ENCODE measurements around the gene MAPK7. TPM values are rescaled to one million over a fixed set of nuclear protein-coding genes. Genes with fewer than 3 reads are reported as not detected.
A peak's percentile ranks its signal among the peaks of the same experiment; 100 is the strongest.

Gene MAPK7
- total and polyA plus RNA-seq, 2 of the 4 experiments (the other 2 are of a cell fraction): 9.7 to 25.4 TPM

DNA sequence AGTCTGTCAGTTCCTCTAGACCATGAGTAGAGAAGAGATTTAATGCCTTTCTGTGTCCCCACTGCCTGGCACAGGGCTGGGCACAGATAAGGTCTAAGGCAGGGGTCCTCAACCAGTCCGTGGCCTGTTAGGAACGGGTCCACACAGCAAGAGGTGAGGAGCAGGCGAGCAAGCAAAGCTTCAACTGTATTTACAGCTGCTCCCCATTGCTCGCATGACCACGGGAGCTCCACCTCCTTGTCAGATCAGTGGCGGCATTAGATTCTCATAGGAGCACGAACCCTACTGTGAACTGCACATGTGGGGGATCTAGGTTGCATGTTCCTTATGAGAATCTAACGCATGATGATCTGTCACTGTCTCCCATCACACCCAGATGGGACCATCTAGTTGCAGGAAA, 17.5 kb upstream of the MAPK7 start:
- Histone ChIP-seq H3K4me2 (ENCODE audit: low read depth, low read length) (no peak overlapping the region), H3K36me3 (ENCODE audit: control insufficient read depth, insufficient read depth, low read length) (peaks cover 6% of the 10 kb centered on the region), H3K9me1 (ENCODE audit: insufficient read depth, low read length) (peaks cover 9% of the 10 kb centered on the region), H2AFZ (replicated peaks; ENCODE audit: low read length, poor library complexity) (no peak overlapping the region), H2BK120ac (ENCODE audit: low read depth, low read length) (no peak overlapping the region), H4K8ac (ENCODE audit: low read depth in 2 of 2, low read length in 2 of 2) (no peak overlapping the region), H4K5ac (ENCODE audit: low read depth, low read length) (no peak overlapping the region), H2BK15ac (ENCODE audit: low read depth, low read length) (no peak overlapping the region), H3K9ac (ENCODE audit: low read depth, low read length) (no peak overlapping the region), H3K23ac (ENCODE audit: low read depth, low read length) (no peak overlapping the region), H3K9me3 (ENCODE audit: control insufficient read depth, insufficient read depth, low read length) (no peaks in the 10 kb centered on the region), H3K27ac (ENCODE audit: insufficient read depth, low read length) (no peak overlapping the region), H2BK5ac (ENCODE audit: low read depth, low read length, poor library complexity, severe bottlenecking) (no peak overlapping the region), H2AK9ac (replicated peaks; ENCODE audit: low read depth, low read length, poor library complexity) (no peak overlapping the region), H3K4me3 (ENCODE audit: insufficient read depth, low read depth, low read length) (no peak overlapping the region), H3K56ac (ENCODE audit: extremely low read depth, insufficient read depth, low read length) (no peak overlapping the region), H3K27me3 (ENCODE audit: control insufficient read depth, insufficient read depth, low read length) (no peaks in the 10 kb centered on the region), H3K14ac (replicated peaks; ENCODE audit: low read depth, low read length) (no peak overlapping the region), H2BK20ac (ENCODE audit: low read depth, low read length) (no peak overlapping the region), H3K4me1 (ENCODE audit: control insufficient read depth, insufficient read depth, low read length) (peaks cover 10% of the 10 kb centered on the region), H4K91ac (ENCODE audit: insufficient read depth, low read depth, low read length) (no peak overlapping the region), H2AK5ac (ENCODE audit: low read depth, low read length) (peak overlapping the region; percentile 15; the same call in 1 of the 2 replicates), H3K4ac (ENCODE audit: low read depth, low read length) (no peak overlapping the region), H3K79me1 (ENCODE audit: low read depth in 1 of 2, low read length in 2 of 2) (peaks cover 4 to 11% of the 10 kb centered on the region in 2 experiments; a peak in 3 of 4 replicates), H4K20me1 (ENCODE audit: insufficient read depth, low read length) (no peaks in the 10 kb centered on the region), H3K18ac (ENCODE audit: low read depth, low read length) (no peak overlapping the region)
- ATAC-seq (ENCODE audit: low read depth) (no peak), DNase-seq (no peak)
- POLR2A ChIA-PET (ENCODE audit: unreplicated experiment): no interaction called here
- WGBS, 2 experiments (ENCODE audit: extremely low coverage in 2 of 2, insufficient read length in 1 of 2): 94% methylated on average over 6 of the region's 8 CpGs; no CpG with 5 or more reads in 1 of the 2 experiments
- in situ Hi-C loops (cut with MboI; ENCODE audit: low sequenced_read_pairs) (loop anchor here (5.0 kb wide), 2 partner anchors 87 to 402 kb away; no protein-coding TSS in a partner anchor), dilution Hi-C loops (cut with HindIII; ENCODE audit: low sequenced_read_pairs, unreplicated experiment) (no loop called here), intact Hi-C loops (cut with micrococcal nuclease) (loop anchor here (5.0 kb wide), 2 partner anchors 287 to 312 kb away; partner anchors contain the start of gene ALDH3A2)
- no TSS peak for BruUV-seq (replicated peaks)
- TF ChIP-seq FOS (IDR thresholded peaks at IDR 0.05; ENCODE audit: low read depth, low read length) (no peak), RCOR1 (IDR thresholded peaks at IDR 0.05; ENCODE audit: insufficient replicate concordance, low read length) (no peak), POLR2A (IDR thresholded peaks at IDR 0.05; ENCODE audit: low read depth, low read length) (no peak), CEBPB (IDR thresholded peaks at IDR 0.05; ENCODE audit: low read depth, low read length) (no peak), RFX5 (IDR thresholded peaks at IDR 0.05; ENCODE audit: low read depth, low read length) (no peak), MAZ (IDR thresholded peaks at IDR 0.05; ENCODE audit: borderline replicate concordance, low read depth, low read length) (no peak)
- CTCF ChIA-PET: no interaction called here

Data from IMR-90 (cell line).